HG03039 (cell line): ENCODE data around the gene STUM.
"Not testable (repeated sequence)": the region's sequence is repeated elsewhere in the genome, so short reads cannot be mapped to it uniquely, and the experiment has no call there.

Source experiments
- ATAC-seq: cut with Tn5 transposase; IDR thresholded peaks from one replicate; pipeline ENCODE4 v1.9.1; 2021; ENCODE audit warnings: mild to moderate bottlenecking, moderate library complexity; ENCODE audit not compliant: unreplicated experiment

The STUM gene

DNA sequence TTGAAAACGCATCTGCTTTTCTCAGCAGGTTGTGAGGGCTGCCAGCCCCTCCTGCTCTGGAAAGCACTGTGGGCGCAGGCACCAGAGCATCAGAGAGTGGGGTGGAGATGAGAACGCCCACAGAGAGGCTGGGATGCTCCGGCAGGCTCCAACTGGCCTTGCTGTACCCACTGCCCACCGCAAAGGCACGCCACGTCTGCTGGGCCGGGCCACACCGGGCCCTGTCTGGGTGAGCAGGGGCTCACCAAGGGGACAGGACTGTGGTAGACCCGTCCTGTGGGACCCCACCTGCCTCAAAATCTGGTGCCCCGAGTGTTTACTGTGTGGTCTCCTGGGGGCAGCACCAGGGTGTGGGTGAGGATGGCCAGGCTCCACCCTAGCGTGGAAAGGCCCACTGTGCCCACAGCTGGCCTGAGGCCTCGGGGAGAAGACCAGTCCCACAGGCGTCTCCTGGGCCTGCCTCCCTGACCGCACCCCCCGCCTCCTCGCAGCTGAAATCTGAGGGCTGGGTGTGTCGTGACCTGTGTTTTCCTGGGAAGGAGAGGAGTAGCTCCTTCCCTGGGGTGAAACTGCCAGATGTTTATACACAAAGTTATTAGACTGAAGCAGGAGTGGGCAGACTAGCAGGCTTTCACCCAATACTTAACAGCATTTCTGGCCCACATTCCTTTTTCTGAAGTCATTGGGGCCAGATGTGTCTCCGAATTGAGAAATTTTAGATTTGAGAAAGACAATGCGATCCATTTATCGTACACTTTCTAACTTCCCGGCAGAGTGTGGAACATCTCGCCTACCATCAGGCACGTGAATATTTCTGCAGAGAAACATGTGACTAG, 53.8 kb downstream of the STUM start:
- ATAC-seq = no peak

DNA sequence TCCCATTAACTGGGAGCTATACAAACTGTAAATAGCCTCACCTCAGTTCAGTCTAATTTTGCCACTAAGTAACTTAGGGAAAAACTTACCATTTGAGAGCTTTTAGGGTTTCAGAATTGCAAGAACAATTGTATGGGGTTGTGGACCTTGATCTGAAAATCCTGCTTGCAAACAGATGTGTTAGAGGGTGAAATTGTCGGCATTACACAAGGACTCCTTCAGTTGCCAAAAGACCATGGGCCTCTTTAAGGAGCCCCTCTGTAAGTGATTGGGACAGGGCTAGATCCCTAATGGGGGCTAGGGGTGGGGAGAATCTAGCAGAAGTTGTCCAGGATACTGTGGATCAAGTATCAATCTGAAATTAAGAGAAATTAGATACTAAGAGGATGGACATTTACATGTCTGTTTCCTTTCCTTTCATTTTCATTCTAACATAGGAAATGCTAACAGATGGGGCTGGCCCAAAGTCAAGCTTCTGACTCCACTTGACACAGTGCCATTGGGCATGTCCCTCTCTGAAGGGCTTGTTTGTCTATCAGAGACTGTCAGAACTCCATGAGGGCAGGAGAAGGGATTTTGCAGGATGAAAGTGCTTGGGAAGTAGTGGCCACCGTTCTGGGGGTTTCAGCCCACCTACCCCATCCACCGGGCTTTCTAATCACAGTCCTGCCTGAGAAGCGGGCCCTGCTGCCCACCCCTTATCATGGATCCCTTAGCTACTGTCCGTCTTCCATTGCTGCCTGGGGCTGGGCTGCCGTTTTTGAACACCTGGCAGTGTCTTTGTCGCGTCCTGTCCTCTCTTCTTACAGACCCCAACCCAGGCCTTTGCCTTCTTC, 54.7 kb downstream of the STUM start:
- no peak for ATAC-seq

DNA sequence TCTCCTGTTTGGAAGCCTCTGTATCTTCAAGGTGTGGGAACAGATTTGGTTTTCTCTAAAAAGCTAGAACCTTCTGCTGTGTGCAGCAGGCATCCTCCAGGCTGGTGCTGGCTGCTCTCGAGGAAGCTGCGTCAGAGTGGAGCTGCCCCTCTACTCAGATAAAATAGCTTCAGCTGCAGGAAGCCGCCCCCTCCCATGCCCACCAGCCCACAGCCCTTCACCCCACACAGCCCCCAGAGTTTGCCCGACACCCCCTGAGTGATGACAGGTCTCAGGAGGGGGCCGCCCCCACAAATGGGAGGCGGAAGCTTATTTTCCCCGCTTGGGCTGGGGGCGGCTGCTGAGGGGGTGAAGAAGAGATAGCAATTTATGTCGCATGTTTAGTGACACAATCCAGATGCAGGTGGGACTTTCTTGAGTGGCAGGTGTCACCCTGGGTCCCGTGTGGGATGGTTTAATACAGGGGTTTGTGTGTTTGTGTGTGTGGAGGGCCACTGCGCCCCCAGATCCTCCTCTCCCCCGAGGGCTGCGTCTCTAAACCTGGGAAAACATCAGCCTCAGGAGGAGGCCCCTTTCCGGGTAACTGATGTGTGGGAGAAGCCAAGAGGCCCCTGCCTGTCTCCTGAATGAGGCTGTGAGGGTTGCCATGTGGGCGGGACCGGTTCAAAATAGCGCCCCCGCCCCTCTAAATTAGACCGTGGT, 55.4 kb downstream of the STUM start:
- no peak for ATAC-seq

DNA sequence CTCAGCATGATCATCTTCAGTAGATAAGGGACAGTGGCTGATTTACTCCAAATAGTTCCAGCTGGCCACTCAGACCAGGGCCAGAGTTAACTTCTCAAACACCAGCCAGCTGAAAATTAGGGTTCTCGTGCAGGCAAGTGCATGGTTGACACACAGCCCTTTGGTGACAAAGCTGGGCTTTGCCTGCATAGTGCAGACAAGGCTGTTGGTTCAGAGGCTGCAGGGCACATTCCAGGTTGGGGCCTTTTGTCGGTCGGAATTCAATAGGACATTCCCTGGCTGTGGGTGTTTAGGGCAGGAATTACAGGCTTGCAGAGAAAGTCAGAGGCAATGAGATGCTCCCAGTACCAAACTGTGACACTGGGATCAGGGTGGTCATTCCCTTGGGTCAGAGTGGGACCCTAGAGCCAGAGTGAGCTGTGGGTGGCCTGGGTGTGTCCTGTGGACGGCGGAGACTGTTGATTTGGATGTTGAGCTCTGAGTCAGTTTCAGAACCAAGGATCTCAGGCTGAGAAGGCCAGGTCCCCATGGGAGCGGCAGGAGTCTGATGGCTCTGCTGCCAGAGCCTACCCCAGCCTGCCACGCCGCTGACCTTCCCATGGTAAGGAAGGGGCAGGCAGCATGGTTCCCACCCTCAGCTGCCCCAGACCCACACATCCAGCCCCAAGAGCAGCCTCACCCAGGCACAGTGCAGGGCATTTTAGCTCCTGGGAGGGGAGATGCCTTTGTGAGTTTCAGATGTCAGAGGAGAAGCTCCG, 56.2 kb downstream of the STUM start:
- no peak for ATAC-seq

DNA sequence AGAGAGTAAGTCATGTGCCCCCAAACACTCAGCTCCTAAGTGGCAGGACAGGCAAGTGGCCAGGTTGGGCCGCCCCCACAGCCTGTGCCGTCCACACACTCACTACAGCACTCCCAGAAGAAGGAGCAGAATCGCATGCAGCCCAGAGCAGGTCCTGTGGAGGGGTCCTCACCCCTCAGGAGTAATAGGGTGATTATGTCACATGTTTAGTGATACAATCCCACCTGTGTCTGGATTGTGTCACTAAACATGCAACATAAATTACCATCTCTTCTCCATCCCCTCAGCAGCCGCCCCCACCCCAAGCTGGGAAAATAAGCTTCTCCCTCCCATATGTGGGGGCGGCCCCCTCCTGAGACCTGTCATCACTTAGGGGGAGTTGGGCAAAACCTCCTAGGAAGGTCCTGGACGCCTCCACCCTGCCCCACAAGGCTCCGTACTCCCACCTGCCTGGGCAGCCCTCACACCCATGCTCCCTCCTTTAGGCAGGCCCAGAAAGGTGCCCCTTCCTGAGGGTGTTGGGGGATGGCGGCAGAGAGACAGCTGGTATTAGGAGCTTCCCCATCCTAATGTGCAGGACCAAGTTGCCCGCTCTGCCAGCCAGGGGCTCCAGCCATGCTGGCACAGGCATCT, 56.9 kb downstream of the STUM start:
- ATAC-seq = no peak

DNA sequence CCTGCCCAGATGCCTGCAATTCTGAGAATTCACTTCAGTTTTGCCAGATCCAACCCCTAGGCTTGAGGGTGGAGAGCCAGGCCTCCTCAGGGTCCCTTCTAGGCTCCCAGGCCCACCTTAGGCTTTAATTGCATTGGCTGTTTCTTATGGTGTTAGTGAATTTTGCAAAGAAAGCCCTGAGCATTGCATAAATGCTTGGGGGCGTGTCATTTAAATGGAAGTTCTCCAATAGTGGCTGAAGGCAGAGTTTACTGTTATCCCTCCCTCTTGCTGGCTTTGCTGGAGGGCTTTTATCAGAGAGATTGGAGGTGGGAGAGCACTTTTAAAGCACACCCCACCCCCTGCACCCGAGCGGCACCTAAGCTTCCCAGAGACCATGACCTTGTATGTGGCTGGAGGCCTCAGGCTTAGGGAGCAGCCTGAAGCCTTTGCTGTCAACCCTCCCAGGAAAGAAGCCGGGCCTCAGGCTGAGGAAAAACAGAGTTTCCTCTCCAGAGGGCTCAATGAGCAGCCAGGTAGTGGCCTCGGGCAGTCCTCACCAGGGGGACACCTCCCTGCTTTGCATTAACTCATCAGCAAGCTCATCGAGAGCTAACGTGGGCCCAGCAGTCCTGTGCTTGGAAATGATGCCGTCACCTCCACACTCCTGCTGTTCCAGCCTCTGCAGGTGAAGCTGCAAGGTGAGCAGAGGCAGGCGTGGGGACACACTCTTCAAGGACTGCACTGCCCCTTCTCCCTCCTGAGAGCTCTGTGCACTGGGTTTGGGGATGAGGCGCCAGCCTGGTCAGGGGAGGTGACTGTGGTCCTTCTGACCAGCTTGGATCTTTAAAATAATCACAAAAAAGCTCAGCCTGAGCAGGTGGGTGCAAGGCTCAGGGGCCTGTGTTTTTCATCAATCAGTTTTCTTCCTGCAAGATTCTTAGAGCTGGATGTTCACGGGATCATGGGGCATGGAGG, 58.0 kb downstream of the STUM start:
- no peak for ATAC-seq

DNA sequence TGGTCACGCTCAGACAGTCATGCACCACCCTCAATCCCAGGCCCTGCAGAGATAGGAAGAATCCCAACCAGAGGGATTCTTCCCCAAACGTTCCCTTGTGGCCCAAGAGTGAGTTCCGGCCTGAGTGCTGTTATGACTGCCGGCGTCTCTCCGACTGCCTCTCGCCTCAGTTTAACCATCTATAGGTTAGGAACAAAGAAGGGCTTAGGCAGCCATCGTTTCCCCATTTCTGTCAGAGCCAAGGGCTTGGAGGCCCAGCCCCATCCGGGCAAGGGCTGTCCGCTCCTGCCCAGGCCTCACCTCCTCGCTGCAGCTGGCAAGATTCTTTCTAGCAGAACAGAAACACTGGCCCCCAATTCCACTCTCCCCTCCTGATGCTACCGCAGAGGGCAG, 58.7 kb downstream of the STUM start:
- no peak for ATAC-seq

DNA sequence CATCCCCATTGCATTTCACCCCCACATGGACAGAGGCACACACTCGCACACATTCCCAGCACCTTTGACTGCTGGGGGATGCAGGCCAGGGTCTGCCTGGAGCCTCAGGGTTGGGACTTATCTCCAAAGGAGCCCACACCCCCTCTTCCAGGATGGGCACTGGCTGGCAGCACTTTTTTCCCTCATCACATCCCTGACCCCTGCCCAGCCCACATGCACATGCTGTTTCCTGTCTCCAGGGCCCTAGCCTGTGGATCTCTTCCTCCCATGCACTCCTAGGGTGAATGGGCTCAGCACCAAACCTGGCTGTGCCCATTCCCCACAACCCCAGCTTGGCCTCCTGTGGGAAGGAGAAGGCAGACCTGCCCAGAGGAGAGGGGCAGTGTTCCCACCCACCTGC, 59.3 kb downstream of the STUM start:
- no peak for ATAC-seq

DNA sequence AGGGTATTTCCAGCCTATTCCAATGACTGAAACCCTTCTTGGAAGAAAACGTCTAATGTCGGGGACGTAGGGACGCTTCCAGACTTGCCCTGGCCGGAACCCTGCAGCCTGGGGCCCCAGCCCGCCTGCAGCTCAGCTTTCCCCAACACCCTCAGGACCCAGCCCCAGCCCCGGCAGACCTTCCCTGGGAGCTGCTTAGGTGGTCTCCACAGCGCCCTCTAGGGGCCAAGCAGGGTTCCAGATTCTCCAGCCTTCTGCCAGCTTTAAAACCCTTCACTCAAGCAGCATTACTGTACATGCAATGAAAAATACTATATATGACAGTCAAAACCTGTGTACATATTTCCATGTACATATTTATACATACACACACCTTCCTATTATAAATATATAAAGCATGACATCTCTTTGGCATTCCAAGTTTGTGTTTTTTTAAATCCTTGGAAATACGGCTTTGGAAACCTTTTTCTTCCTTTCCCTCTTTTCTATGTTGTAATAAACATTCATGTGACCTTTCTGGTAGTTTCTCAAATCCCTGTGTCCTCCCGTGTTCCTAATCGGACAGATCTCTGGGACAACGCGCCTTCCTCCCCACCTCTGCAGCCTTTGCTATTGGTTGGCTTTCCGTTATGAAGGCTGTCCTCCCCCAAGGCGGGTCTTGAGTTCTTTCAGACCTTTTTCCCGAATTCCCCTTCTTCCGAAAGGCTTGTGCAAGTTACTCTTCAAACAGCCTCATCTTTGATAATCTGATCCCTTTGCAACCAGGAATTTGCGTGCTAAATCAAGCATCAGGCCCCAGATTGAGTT, 60.3 kb downstream of the STUM start:
- ATAC-seq = no peak

DNA sequence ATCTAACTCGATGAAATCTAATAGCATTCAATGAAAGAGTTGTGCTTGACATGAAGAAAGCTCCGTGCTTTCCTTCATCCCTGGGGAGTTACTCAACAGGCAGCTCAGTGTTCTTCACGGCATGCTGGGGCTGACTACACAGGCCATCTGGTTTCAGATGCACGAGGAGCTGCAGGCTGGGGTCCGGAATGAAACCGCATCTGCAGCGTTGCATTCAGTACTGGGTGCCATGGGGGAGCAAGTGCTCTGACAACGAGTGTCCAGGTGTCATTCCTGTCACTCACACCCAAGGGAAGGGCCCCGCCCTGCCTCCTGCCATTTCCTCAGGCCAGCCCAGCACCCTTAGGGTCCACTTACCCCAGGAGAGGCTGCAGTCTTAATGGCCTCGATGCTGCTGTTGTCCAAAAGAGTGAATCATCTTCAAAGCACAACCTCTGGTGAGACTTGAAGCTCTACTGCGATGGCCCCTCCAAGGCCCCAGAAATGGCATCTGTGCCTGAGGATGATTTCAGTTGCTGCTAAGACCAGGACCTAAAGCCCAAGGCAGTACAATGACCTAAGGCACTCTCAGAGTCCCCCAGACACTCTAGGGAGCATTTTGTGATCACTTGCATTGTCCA, 61.4 kb downstream of the STUM start:
- no peak for ATAC-seq

DNA sequence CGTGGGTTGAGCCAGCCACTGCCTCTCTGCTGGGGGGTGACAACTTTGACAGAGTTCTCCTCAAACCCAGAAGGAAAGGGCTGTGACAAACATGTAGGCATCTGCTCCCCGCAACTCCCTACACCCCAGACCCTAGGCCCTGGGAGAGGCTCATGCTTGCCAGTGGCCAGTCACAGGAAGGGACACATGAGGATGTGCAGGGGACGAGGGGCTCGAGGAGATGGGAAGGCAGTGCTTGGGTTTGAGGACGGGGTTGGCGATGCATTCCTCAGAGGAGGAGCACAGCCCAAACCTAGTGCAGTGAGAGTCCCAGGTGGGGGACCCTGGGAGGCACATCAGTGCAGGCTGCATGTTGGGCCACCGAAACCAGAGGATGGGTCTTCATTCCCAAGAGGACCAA, 62.1 kb downstream of the STUM start:
- ATAC-seq = no peak

DNA sequence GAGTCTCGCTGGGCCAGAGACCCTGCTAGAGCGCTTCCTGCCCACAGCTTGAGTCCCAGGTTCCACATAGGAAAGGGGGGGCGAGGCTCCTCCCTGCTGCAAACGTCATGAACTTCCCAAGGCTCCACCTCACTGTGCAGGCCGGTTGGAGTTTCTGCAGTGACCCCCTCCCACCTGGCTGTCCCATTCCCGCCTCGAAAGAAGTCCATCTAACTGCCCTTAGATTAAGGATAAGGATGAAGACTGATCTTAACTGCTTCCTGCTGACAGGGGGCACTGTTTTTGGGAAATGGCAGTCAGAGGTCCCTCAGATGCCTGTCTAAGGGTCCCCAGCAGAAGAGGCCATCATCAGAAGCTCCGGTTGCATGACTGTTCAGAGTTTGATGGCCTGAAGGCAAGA, 62.7 kb downstream of the STUM start:
- no peak for ATAC-seq

DNA sequence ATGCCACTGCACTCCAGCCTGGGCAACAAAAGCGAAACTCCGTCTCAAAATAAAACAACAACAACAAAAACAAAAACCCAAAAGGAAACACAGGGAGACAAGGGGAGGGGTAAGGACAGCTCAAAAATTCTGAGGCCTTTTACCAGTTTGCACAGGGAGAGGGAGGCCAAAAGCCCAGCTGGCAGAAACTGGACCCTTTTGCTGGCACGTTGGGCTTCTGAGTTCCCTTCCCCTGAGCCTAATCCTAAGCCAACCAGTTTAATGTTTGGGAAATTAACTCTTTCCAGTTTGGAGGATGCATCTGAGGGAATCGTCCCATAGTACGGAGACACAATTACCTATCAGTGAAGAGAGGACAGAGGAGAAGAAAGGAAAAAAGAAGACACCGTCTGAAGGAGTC, 63.4 kb downstream of the STUM start:
- ATAC-seq = not testable (repeated sequence)

DNA sequence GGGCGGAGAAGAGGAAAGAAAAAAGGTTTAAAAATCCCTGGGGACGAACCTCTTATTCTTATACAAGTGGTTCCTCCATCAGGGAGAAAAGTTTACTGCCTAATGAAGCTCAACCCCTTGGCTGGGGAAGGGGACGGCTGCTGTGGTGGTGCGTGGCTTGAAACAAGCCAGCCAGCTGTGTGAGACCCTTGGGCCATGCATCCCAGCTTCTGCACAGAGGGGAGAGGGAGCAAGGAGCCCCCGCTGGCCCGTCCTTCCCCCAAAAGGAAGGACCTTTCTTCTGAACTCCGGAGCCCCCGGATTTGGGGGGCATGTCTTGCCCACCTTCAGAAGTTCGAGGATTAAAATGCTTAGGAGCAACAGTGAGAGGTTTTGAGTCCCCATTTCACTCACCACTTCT, 67.3 kb downstream of the STUM start:
- no peak for ATAC-seq

DNA sequence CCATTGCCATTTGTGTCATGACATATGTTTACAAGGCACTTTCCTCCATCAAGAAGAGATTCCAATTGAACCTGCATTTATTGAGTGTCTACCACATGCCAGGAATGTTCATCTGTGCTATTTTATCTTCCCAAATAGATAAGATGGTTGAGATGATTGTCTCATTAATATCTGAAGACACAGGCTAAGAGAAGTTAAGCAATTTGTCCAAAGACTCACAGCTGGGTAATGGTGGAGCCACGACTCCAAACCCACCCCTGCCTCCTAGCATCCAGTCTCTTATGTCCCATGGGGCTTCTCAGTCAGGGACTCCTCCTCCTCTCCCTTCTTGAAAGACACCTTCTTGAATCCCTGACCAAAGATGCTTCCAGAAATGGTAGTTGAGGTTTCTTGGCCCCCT, 68.1 kb downstream of the STUM start:
- no peak for ATAC-seq

DNA sequence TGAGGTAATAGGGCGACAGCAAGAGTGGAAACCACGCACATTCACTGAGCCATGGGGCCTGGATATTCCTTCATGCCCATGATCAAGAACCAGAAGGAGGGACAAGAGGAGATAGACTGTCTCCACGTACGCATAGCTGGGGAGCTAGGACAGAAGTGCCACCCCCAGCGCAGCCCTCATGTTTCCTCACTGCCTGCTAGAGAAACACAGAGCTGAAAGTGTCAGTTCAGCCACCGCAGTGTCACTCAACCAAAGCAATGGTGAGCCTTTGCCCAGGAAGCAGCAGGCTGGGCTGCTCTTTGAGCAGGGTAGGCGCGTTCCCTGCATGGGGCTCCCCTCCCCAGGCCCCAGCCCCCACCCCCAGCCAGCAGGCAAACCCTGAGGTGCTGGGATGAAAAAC, 68.5 kb downstream of the STUM start:
- no peak for ATAC-seq

DNA sequence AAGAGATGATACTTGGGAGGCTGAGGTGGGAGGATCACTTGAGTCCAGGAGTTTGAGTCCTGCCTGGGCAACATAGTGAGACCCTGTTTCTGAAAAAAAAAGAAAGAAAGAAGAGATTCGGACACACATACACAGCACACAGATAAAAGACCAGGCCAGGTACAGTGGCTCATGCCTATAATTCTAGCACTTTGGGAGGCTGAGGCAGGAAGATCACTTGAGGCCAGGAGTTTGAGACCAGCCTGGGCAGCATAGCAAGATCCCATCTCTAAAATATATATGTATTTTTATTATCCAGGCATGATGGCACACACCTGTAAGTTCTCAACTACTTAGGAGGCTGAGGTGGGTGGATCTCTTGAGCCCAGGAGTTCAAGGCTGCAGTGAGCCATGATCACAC, 69.2 kb downstream of the STUM start:
- not testable (repeated sequence) for ATAC-seq

DNA sequence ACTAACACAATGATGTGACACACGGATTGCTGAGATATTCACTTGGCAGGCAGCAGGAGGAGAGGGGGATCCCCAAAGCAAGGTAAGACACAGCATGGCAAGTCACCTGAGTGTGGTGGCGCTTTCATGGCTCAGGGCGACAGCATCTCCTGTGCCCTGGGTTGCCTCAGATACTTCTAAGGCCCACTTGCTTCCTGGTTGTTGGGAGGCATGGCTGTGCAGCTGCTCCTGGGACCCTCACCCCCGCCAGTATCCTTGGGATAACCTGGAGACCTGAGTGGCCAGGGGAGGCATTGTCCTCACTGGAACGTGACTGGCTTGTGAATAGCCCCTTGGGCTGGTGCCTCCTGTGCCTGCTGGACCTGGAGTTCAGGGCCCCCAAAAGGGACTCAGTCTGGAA, 69.8 kb downstream of the STUM start:
- no peak for ATAC-seq
